Measurements from ENCODE around the gene PNLDC1.
A peak's percentile ranks its signal among the peaks of the same experiment; 100 is the strongest.

Gene PNLDC1

GRCh38 chr6:159758031-159759001 is 41.8 kb upstream of the PNLDC1 start:
- in situ Hi-C loops (cut with MboI; ENCODE audit: low sequenced_read_pairs, unreplicated experiment) = no loop called here
- TF ChIP-seq, protein P1, sequence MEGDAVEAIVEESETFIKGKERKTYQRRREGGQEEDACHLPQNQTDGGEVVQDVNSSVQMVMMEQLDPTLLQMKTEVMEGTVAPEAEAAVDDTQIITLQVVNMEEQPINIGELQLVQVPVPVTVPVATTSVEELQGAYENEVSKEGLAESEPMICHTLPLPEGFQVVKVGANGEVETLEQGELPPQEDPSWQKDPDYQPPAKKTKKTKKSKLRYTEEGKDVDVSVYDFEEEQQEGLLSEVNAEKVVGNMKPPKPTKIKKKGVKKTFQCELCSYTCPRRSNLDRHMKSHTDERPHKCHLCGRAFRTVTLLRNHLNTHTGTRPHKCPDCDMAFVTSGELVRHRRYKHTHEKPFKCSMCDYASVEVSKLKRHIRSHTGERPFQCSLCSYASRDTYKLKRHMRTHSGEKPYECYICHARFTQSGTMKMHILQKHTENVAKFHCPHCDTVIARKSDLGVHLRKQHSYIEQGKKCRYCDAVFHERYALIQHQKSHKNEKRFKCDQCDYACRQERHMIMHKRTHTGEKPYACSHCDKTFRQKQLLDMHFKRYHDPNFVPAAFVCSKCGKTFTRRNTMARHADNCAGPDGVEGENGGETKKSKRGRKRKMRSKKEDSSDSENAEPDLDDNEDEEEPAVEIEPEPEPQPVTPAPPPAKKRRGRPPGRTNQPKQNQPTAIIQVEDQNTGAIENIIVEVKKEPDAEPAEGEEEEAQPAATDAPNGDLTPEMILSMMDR (IDR thresholded peaks at IDR 0.05; ENCODE audit: borderline replicate concordance, control extremely low read depth, extremely low read depth, insufficient read depth, missing control alignments) = no peak
- no peak for DNase-seq (ENCODE audit: low spot score)

- in situ Hi-C loops (cut with MboI; ENCODE audit: low sequenced_read_pairs, unreplicated experiment) = no loop called here
- TF ChIP-seq, protein P1 (IDR thresholded peaks at IDR 0.05; ENCODE audit: borderline replicate concordance, control extremely low read depth, extremely low read depth, insufficient read depth, missing control alignments) = no peak
- no peak for DNase-seq (ENCODE audit: low spot score)
Observed at GRCh38 chr6:159759645-159760044, 40.4 kb upstream of the PNLDC1 start.

- in situ Hi-C loops (cut with MboI; ENCODE audit: low sequenced_read_pairs, unreplicated experiment) = no loop called here
- TF ChIP-seq, protein P1 (IDR thresholded peaks at IDR 0.05; ENCODE audit: borderline replicate concordance, control extremely low read depth, extremely low read depth, insufficient read depth, missing control alignments) = no peak
- no peak for DNase-seq (ENCODE audit: low spot score)
Observed at GRCh38 chr6:159760602-159761057, 39.4 kb upstream of the PNLDC1 start.

DNA sequence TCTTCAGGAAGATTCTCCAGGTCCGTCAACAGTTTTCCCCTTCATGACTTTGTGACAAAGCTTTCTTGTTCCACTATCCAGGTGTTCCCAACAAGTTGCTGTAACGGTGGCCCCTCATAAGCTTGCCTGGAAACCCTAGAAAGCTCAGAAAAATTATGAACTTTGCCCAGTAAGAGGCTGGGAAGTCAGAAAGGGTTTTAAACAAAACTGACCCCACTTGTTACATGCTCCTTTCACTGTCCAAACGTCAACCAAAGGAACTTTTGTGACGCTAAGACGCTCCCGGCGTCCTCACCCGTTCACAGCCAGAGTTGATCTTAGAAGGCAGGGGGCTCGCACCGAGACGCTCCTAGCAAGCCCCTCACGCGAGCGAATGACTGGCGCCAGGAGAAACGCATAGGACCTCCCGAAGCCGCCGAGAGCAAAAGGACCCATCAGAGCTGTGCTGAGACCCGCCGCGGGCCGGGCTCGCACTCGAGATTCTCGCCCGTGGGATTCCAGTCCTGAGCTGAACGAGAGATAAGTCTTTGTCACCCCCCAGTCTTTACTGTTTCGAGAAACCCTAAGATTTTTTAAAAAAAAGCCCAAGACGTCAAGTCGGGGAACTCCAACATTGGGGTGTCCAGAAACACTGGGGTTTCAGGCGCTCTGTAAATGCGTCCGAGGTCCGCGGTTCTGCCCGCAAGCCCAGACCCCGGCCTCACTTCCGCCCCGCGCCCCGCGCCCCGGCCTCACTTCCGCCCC is 38.8 kb upstream of the PNLDC1 start:
- in situ Hi-C loops (cut with MboI; ENCODE audit: low sequenced_read_pairs, unreplicated experiment) = no loop called here
- TF ChIP-seq, protein P1 (IDR thresholded peaks at IDR 0.05; ENCODE audit: borderline replicate concordance, control extremely low read depth, extremely low read depth, insufficient read depth, missing control alignments) = no peak
- DNase-seq (ENCODE audit: low spot score) = peak; percentile 43

DNA sequence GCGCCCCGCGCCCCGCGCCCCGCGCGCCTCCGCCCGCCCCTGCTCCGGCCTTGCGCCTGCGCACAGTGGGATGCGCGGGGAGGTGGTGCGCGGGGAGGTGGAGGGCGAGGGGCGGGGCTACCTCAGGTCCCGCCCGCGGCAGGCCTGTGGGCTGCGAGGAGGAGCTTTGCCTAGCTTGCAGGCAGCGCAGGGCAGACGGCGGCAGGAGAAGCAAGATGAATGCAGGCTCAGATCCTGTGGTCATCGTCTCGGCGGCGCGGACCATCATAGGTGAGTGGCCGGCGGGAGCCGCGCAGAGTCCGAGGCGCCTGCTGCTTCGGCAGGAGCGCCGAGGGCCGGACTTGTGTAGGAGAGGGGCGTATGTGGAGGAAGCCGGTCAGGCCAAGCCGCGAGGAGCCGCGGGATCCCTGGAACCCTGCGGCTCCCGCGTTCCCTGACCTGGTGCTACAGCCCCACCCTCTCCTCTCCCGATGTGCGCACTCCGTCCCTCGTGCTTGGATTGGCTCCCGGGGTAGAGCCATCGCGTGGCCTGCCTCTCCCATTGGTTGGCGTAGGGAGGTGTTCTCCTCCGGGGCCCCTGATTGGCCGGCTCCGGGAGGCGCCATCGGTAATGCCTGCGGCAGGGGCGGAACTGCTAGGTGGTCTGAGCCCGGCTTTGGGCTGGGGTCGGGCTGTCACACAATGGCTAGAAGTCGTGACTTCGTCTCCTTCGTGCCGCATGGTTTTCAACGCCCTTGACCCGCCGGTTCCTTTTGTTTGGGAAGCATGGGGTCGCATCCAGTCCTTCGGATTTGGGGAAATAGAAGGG is 38.0 kb upstream of the PNLDC1 start, which contains the start of gene ACAT2:
TSS of gene ACAT2 (plus strand) at position 173 of the 808 bp plus-strand sequence. CDS start at position 216, 43 bp downstream.
- in situ Hi-C loops (cut with MboI; ENCODE audit: low sequenced_read_pairs, unreplicated experiment) = no loop called here

More for the DNA sequence above, 38.0 kb upstream of the PNLDC1 start, which contains the start of gene ACAT2:
- peak; percentile 98 for DNase-seq (ENCODE audit: low spot score)
- TF ChIP-seq, protein P1 (IDR thresholded peaks at IDR 0.05; ENCODE audit: borderline replicate concordance, control extremely low read depth, extremely low read depth, insufficient read depth, missing control alignments) = no peak
